Activated CD8-positive, alpha-beta memory T cell treated with anti-CD3 and anti-CD28 coated beads for 4 hours (primary cell): ENCODE data around the gene FOXS1.
"Not testable (repeated sequence)": the region's sequence is repeated elsewhere in the genome, so short reads cannot be mapped to it uniquely, and the experiment has no call there.

Experiments
- DNase-seq, 2 donors: peaks; one replicate each; pipeline ENCODE4 v3.0.0-alpha.2; 2020; ENCODE audit warnings: low read depth in 2 of 2

The FOXS1 gene

GRCh38 chr20:31822421-31823330, 22.7 kb downstream of the FOXS1 start:
- DNase-seq: peak; percentile 36 to 56

DNA sequence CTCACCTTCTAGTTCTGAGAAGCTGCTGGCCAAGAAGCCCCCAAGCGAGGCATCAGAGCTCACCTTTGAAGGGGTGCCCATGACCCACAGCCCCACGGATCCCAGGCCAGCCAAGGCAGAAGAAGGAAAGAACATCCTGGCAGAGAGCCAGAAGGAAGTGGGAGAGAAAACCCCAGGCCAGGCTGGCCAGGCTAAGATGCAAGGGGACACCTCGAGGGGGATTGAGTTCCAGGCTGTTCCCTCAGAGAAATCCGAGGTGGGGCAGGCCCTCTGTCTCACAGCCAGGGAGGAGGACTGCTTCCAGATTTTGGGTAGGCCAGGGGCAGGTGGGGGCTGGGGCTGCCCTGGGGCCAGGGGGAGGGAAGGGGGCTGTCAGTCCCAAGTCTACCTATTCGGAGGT, 24.0 kb downstream of the FOXS1 start:
- no peak for DNase-seq

- no peak for DNase-seq
Measured at GRCh38 chr20:31820228-31820627, 25.2 kb downstream of the FOXS1 start.

- no peak for DNase-seq
Measured at GRCh38 chr20:31819083-31819784, 26.2 kb downstream of the FOXS1 start, which contains the start of gene MYLK2. Gene MYLK2, plus strand, starts transcription at chr20:31819356. Its CDS starts 225 bp downstream, at chr20:31819581.

- no peak for DNase-seq
Measured at GRCh38 chr20:31818376-31818908, 27.0 kb downstream of the FOXS1 start.

- DNase-seq: no peak
Measured at GRCh38 chr20:31817461-31817860, 27.9 kb downstream of the FOXS1 start.

- DNase-seq: no peak
Measured at GRCh38 chr20:31816221-31816620, 29.2 kb downstream of the FOXS1 start.

DNA sequence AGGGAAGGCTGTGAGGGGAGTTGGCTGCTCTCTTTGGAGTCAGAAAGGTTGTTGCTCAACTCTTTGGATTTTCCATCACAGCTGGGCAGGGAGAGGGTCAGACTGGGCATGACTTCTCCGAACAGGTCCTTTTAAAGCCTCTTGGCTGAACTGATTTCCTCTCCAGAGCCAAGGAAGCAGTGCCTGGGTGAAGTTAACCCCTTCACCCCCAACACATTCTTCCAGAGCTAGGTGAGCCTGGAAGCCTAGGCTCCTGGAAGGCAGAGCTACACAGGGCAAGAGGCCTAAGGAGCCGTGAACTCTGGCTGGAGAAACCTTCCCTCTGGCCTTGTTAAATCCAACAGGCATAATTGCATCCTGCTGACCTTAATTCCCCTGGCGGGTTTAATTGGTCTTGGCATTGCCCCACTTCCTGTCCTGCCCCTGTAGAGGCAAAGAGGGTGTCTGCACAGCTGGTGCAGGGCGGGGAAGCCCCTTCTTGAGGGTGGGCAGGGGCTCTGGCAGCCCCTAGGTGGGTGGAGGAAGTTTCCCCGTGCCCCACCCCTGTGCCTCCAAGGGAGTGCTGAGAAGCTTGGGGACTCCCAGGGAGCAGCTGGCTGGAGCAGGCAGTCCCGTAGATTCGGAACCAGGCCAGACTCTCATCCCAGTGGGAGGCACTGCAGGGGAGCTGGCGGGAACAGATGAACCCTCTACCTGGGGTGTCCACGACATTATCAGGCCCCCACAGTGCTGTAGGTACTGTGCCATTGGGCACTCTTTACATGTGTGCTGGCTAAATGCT, 29.8 kb downstream of the FOXS1 start:
- DNase-seq: no peak

GRCh38 chr20:31814142-31814541, 31.3 kb downstream of the FOXS1 start:
- DNase-seq: not testable (repeated sequence)

- DNase-seq: no peak
Measured at GRCh38 chr20:31813611-31814010, 31.8 kb downstream of the FOXS1 start.

DNA sequence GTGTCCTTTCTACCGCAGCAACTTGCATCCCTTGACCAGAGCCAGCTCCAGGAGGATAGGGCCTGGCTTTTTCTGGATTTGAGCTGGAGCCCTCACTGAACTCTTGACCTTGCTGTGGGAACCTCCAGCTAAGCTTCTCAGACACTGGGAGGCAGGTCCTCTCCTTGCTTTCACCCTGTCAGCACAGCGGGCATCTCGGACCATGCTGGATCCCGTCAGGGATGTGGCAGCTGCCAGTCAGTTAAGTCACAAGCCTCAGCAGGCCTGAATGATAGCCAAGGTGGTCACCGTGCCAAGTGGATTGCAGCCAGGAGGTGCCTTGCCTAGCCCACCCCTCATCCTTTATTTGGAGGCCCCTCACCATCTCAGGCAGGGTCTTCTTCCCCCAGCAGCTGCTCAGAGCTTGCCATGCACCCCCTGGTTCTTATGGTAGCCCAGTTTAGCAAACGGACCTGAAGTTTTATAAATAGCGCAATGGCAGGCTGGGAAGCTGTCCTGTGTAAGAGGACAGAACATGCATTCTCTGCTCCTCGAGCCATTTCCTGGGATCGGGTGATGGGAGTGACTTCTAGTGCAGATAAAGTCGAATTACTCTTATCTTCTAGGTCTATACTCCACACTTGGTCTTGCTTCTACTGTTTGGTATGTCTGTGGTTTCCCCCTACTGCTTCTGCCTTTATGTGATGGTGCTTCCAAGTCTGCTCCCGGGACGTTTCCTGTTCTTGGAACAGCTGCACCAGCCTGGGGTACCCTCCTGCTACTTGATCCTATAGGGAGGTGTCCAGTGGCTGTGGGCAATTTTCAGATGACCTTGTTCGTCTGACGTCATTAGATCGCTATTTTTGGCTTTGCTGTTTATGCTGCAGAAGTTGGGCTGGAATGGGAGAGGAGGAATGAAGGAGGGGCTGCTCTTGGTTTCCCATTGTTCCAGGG, 33.3 kb downstream of the FOXS1 start:
- DNase-seq: no peak

- DNase-seq: no peak
Measured at GRCh38 chr20:31811198-31811597, 34.2 kb downstream of the FOXS1 start.

- DNase-seq: no peak
Measured at GRCh38 chr20:31809661-31810060, 35.7 kb downstream of the FOXS1 start.

- DNase-seq: no peak
Measured at GRCh38 chr20:31808481-31808880, 36.9 kb downstream of the FOXS1 start.

DNA sequence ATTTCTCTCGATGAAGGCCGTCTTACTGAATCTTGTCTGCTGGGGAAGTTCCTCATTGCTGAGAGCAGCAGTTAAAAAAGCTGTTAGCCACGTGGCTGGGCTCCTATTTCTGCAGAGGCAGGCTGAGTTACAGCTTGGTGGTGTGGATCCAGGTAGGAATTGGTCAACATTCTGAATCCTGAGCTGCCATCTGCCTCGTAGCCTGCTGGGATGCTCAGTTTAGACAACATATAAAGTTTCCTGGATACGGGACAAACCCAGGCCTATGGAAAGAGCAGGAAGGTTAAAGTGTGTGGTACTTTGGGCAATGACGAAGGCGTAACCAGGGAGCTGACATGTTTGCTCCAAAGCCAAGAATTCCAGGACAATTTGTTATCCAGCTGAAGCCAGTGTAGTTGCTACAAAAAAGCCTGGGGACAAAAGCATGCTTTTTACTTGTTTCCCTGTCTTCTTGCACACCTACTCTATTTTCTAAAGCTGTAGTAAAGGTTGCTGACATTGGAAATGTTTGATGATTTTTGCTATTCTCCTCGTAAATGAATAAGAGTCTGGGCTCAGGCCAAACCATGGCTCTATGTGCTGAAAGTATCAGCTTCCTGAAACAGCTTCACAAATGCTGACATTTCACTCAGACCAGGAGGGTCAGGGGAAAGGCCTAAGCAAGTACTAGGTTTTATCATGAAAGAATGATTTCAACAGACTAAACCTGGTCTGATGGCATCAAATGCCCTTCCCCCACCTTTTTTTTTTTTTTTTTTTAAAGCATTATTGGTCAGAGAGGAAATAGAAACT, 38.6 kb downstream of the FOXS1 start:
- DNase-seq: no peak

GRCh38 chr20:31803552-31804291, 41.7 kb downstream of the FOXS1 start:
- no peak for DNase-seq

DNA sequence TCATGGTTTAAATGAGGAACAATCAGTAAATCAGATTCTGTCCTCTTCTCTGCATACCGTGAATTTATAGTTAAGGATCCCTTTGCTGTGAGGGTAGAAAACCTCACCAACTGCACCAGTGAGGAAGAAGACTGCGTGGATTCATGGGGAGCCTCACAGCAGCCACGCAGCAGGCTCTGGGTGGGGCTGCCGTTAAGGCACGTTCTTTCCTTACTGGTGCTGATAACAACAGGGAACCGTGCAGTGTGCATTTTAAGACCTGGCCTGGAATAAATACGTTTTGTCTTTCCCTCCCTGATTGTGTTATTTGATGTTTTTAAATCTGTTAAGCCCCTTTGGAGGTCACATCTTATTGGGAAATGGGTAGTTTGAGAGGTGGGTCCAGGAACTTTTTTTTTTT, 43.9 kb downstream of the FOXS1 start:
- no peak for DNase-seq

- no peak for DNase-seq
Measured at GRCh38 chr20:31797364-31797763, 48.0 kb downstream of the FOXS1 start.
